GM12892 (cell line): ENCODE data around the gene ZNF273. TPM values are rescaled to one million over a fixed set of nuclear protein-coding genes. Genes with fewer than 3 reads are reported as not detected.
"Not testable (repeated sequence)": the region's sequence is repeated elsewhere in the genome, so short reads cannot be mapped to it uniquely, and the experiment has no call there.

Experiments used
- DNase-seq: peaks from one replicate; pipeline ENCODE4 v3.0.0; 2011; ENCODE audit not compliant: insufficient read length
- FAIRE-seq: peaks from 2 replicates; lab custom pipeline; 2011; peaks lifted over from hg19 to GRCh38; lab: Jason Lieb, UNC
- POLR2A ChIP-seq: IDR thresholded peaks from 2 replicates; pipeline ENCODE4 v1.6.1; 2011; ENCODE audit warnings: low read depth, low read length, control low read depth
- POLR2AphosphoS5 ChIP-seq: IDR thresholded peaks from 2 replicates; pipeline ENCODE4 v1.6.1; 2011; ENCODE audit warnings: low read depth, low read length, control low read depth
- TAF1 ChIP-seq: IDR thresholded peaks from 2 replicates; pipeline ENCODE4 v1.6.1; 2011; ENCODE audit warnings: low read depth, mild to moderate bottlenecking, control low read depth, low read length, borderline replicate concordance
- polyA plus RNA-seq: library from polyadenylated mRNA; unstranded; fragments of >200 nt; gene quantifications from one replicate; pipeline ENCODE4 v1.2.1, GENCODE V29; 2012; ENCODE audit warnings: missing spikeins, inconsistent platforms; ENCODE audit not compliant: missing spikeins

The ZNF273 gene
- polyA plus RNA-seq, result 6.1 TPM

DNA sequence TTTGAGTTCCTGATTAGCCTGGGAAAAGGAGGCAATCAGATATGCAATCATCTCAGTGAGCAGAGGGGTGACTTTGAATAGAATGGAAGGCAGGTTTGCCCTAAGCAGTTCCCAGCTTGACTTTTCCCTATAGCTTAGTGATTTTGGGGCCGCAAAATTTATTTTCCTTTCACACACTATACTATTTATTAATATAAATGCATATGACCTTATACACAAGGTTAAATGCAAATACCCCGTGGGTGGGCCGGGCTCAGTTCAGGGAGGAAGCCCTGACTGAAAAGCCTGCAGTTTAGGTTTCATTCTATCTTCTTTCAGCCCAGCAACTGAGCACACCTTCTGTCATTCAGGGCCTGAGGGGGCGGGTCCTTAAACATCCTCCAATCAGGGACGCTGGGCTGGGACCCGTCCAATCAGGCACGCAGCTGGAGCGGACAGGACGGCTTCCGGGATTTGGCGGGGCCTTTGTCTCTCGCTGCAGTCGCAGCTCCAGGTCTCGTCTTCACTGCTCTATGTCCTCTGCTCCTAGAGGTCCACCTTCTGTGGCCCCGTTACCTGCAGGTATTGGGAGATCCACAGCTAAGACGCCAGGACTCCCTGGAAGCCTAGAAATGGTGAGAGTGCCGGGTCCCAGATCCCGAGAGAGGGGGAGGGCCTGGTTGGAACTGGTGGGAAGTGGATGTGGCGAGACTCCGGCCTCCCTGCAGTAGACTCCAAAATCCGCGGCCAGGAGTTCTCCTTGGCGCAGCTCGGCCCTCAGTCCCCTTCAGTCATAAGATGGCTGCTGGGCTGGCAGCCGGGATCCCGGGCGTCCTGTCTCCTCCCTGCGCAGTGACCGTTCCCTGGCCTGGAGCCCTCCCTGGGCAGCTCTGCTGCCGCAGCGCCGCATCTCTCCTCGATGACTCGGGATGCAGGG lies at the start of gene ZNF273:
Gene ZNF273, plus strand, starts transcription at position 468 of the 916 bp plus-strand sequence. Its CDS starts 45 bp downstream, at position 513.
- DNase-seq (no peak), FAIRE-seq (peak; percentile 92)
- peak; percentile 91 for TF ChIP-seq POLR2A
- TF ChIP-seq TAF1, result peak; percentile 65; the same call in 1 of the 2 replicates
- TF ChIP-seq POLR2AphosphoS5, result peak; percentile 82

DNA sequence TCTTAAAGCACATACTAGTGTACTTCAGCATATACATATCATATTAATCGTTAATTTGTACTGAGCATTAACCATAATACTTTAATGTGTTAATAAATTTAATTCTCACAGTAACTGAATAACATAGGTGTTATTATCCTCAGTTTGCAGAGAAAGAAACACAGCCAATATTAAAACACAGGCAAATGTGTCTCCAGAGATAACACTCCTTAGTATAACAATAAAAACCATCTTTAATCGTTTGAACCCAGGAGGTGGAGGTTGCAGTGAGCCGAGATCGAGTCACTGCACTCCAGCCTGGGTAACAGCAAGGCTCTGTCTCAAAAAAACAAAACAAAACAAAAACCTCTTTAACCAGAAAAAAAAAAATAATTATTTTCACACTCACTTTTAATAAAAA lies 49.4 kb upstream of the ZNF273 start:
- FAIRE-seq, result no peak
- TF ChIP-seq POLR2A, result no peak
- no peak for TF ChIP-seq TAF1
- no peak for TF ChIP-seq POLR2AphosphoS5
- DNase-seq, result no peak

DNA sequence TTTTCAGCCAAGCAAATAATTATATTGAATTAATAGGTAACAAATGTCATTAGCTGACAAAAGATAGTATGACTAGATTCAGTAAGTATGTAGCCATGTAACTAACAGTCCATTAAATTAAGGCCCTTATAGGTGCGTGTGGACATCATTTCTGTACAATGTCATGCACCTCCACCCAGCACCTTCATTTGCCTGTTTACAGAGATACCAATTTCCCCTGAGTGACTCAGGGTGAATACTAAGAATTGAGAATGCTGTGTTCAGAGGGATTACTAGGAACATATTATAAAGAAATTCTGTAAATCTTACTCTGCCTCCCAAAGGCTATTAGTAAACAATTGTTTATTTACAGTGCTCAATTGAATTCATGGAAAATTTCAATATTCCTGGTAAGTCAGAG lies 48.1 kb upstream of the ZNF273 start:
- DNase-seq (no peak), FAIRE-seq (no peak)
- TF ChIP-seq POLR2A, result no peak
- TF ChIP-seq TAF1, result no peak
- TF ChIP-seq POLR2AphosphoS5, result no peak

DNA sequence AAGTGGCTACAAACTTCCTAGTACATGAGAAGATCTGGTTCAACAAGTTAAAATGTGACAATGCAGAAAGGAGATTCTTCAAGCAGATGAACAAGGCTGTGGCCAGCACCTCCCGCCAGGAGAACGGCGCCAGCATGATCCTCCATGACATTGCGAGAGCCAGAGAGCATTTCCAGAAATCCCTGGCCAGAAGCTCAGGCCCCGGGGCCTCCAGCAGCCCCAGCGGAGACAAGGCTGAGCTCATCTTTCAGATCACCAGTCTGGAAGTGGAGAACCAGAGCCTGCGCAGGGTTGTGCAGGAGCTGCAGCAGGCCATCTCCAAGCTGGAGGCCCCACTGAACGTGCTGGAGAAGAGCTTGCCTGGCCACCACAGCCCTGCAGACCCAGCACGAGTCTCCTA lies 40.1 kb upstream of the ZNF273 start:
- TF ChIP-seq POLR2A (no peak), POLR2AphosphoS5 (no peak), TAF1 (no peak)
- FAIRE-seq (no peak), DNase-seq (no peak)

DNA sequence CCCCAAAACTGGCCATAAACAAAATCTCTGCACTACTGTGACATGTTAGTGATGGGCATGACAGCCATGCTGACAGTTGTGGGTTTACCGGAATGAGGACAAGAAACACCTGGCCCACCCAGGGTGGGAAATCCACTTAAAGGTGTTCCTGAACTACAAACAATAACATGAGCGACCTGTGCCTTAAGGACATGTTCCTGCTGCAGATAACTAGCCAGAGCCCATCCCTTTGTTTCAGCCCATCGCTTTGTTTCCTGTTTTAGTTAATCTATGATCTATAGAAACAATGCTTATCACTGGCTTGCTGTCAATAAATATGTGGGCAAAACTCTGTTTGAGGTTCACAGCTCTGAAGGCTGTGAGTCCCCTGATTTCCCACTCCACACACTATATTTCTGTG lies 39.5 kb upstream of the ZNF273 start:
- FAIRE-seq, DNase-seq: not testable (repeated sequence)

DNA sequence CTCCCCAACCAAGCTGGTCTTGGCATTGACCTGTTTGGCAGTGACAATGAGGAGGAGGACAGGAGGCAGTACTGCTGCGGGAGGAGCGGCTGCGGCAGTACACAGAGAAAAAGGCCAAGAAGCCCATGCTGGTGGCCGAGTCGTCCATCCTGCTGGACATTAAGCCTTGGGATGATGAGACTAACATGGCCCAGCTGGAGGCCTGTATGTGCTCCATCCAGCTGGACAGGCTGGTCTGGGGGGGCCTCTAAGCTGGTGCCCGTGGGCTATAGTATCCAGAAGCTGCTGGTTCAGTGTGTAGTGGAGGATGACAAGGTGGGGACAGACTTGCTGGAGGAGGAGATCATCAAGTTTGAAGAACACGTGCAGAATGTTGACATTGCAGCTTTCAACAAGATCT lies 39.1 kb upstream of the ZNF273 start:
- TF ChIP-seq POLR2AphosphoS5 (no peak), TAF1 (no peak), POLR2A (no peak)
- no peak for FAIRE-seq
- DNase-seq, result no peak

DNA sequence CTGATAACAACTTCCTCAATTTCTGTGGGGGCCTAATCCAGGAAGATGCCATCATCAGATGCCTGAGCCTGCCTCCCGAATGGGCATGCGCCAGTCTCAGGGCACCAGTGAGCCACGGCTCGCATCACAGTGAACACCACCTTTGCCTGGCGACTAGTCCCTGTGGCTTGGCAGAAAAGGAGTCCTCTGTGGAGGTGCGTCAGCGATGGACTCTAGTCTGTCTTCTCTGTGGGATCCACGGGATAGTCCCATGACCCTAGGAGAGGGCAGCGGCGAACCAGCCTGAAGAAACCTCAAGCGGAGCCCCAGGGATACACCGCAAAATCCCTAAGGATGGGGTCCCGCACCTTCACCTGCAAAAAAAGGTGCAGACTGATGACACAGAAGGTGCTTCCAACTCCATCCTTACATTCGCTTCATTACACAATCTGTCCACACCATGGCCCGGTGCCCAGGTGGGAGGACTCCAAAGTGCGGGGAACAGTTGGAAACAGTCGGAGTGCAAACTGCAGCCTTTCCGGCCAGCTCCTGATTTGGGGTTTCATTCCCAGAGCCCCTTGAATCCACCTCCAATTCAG lies 35.1 kb upstream of the ZNF273 start:
- TF ChIP-seq POLR2AphosphoS5, result no peak
- TF ChIP-seq POLR2A, result no peak
- no peak for TF ChIP-seq TAF1
- no peak for DNase-seq
- no peak for FAIRE-seq

DNA sequence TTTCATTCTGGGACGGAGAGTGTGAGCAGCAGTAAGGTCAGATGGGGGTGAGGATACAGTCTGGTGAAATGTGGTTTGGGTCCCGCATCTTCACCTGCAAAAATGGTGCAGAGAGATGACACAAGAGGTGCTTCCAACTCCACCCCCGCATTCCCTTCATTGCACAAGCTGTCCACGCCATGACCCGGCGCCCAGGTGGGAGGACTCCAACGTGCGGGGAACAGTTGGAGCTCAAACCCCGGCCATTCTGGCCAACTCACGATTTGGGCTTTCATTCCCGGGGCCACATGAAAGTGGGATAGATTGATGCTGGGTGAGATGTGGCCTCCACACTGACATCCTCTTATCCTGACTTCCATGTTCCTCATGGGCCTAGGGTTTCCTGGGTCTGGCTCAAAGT lies 34.6 kb upstream of the ZNF273 start:
- DNase-seq (no peak), FAIRE-seq (no peak)
- TF ChIP-seq POLR2AphosphoS5, result no peak
- no peak for TF ChIP-seq POLR2A
- no peak for TF ChIP-seq TAF1

DNA sequence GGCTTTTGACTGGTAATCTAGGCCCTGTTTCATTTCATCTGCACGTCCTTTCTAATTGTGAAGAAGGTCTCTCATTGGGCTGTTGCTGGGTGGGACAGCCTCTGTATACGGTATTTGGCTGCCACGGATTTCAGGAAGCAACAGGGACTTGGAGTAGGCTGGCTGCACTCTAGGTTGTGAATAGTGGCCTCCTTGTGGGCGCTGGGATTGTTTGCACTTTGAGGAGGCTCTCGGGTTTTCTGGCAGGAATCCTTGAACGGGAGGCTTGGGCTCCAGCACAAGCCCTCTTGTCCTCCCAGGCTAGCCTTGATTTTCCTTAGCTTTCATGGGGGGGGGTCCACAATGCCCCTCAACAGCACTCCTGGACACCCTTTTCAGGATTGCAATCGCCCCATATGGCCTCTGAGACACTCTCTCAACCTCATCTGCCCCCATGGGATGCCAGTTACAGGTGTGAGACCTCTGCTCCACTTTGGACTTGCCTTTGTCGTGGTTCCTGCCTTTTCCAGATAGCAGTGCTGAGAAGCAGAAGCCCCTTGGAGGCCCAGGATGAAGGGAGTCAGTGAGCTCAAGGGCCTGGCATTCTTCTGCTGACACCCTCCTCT lies 33.9 kb upstream of the ZNF273 start:
- no peak for TF ChIP-seq POLR2AphosphoS5
- no peak for TF ChIP-seq POLR2A
- no peak for TF ChIP-seq TAF1
- DNase-seq (peak; percentile 3), FAIRE-seq (no peak)

DNA sequence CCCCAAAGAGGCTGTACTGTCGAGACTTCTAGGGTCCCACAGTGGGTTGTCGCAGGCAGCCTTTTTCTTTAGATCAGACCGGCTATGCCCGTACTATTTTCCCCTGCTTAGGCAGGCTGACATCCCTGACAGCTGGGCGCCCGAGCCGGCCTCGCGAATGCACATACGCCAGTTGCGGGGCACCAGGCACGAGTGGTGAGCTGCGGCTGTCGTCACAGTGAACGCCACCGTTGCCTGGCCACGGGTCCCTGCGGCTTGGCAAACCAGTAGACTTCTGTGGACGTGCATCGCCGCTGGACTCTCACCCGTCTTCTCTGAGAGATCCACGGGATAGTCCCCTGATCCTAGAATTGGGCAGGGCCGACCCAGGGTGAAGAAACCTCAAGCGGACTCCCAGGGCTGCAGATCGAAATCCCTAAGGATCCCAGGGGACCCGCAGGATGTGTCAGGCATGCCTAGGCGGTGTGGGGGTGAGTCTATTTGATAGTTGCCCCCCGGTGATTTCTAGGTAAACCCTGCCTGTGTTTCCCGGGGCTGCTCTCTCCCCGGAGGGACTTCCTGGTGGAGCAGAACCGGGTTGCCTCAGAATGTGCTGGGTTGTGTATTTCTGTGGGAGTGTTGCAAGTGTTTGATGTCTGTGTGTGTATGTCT lies 33.0 kb upstream of the ZNF273 start:
- DNase-seq, result peak; percentile 6
- no peak for FAIRE-seq
- TF ChIP-seq POLR2A (no peak), TAF1 (no peak), POLR2AphosphoS5 (no peak)

DNA sequence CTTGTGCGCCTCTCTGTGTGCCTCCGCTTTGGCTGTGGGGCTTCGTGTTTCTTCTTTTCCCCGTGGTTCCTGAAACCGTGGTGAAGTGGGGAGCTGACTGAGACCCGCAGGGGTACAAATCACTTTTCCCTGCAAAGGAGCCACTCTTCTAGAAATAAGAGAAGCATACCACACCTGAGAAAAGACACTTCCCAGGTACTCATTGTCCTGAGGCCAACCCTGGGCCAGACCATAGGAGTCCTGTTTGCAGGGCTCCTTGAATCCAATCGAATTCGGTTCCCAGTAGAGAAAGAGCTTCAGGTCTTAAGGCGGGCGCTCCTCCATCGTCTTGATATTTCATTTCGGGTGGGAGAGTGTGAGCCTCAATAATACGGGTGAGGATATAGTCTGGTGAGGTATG lies 32.4 kb upstream of the ZNF273 start:
- FAIRE-seq, result no peak
- DNase-seq, result no peak
- TF ChIP-seq TAF1 (no peak), POLR2A (no peak), POLR2AphosphoS5 (no peak)

DNA sequence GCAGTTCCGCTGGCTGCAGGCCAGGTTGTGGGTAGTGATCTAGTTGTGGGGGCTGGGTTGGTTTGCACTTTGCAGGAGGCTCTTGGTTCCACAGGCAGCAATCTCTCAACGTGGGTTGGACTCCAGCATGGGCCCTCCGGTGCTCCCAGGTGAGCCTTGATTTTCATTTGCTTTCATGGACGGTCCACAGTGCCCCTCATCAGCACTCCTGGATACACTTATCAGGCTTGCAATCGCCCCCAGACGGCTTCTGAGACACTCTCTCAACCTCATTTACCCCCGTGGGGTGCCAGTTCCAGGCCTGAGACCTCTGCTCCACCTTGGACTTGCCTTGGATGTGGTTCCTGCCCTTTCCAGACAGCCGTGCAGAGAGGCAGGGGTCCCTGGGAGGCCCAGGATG lies 31.3 kb upstream of the ZNF273 start:
- no peak for DNase-seq
- no peak for FAIRE-seq
- no peak for TF ChIP-seq TAF1
- no peak for TF ChIP-seq POLR2AphosphoS5
- TF ChIP-seq POLR2A, result no peak
